Measurements from ENCODE around the gene AFTPH.

Gene AFTPH

DNA sequence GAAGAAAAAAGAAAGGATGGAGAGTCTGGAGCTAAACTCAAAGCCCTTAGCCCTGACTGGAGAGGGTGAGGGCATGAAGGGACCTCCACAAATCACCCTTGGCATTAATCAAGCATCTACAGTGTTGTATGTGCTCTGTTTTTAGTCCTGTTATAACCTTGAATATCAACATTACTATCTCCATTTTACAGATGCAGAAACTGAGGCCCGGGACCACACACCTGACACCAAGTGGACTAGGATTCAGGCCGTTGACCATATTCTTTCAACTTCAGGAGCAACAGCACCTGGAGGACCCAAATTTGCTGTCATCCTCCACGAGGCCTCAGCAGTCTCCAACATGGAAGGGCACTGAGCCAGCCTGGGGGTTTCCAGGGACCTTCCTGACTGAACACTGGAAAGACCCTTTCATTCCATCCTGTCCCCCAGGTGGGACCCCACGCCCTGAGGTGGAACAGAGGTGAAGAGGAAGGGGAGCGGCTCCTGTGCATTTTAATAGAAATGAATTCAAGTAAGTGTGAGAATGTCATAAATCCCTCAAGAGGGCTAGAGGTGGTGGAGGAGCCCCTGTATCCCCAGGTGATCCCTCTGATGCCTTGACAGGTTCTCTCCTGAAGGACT lies 88.6 kb downstream of the AFTPH start:
- no peak for DNase-seq (ENCODE audit: low spot score)

DNA sequence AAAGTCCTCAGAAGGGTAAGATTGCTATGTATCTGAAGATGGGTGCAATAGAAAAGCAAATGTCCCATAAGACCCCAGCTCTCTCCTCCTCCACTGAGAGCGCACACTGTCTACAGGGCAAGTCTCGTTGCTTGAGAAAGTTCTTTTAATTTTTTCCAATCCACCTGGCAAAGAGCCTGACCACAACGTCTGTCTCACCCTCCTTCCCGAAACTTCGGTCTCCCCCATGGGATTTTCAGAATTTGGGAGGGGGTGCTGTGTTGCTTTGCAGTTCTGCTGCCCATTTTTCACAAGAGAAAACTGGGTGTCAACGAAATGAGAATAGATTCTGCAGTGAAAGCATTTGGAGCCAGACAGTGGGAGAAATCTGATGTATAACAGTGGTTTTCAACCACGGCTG lies 89.1 kb downstream of the AFTPH start:
- DNase-seq (ENCODE audit: low spot score) = no peak

DNA sequence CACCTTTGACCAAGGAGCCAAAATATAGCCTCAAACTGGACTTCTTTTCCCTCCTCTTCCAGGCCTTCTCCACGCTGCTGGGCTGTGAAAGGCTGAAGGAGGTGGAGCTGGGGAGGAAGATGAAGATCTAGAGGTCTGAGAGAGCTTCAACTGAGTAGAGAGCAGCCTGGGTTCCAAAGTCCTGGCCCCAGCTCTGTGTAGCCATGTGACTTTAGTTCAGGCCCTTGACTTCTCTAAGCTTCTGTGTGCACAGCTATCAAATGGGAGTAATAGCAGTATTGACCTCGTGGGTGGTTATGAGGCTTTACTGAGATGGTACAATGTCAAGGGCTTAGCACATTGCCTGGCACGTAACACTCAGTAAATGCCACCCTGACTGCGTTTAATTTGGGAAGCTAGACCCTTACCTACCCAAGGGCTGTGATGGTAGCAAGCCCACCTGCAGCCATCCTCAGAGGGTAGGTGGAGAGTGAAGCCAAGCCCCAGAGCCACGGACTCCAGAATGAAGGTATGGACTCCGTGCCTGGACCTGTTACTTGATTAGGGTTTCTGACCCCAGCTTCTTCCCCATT lies 91.2 kb downstream of the AFTPH start:
- DNase-seq (ENCODE audit: low spot score) = no peak

DNA sequence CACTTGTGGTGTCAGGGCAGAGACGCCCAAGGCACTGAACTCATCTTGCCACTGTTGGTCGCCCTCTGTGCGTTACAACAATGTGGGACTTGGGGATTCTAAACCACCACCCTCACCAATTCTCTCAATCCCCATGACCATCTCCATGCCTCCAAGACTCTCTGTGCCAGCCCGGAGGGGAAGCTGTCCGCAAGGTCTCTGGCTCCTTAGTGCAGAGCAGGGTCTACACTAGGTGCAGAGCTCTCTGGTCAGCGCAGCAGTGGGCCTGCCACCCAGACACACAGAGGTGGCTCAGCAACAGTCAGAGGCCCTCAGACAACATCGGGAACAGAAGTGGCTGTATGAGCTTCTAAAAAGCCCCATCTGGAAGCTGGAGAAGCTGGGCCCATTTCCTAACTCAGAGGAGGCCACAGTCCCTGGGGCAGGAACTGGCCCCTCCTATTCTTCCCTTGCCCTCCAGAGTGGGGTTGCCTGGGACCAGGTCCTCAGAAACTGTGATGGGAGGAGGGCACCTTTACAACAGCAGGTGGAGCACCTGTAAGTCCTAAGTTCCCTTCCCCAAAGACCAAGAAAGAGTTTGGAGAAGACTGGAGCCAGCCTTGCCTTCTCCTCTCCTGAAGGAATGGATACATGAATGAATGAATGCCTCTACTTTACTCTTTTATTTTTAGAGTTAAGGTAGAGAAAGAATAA lies 91.9 kb downstream of the AFTPH start:
- DNase-seq (ENCODE audit: low spot score) = no peak

DNA sequence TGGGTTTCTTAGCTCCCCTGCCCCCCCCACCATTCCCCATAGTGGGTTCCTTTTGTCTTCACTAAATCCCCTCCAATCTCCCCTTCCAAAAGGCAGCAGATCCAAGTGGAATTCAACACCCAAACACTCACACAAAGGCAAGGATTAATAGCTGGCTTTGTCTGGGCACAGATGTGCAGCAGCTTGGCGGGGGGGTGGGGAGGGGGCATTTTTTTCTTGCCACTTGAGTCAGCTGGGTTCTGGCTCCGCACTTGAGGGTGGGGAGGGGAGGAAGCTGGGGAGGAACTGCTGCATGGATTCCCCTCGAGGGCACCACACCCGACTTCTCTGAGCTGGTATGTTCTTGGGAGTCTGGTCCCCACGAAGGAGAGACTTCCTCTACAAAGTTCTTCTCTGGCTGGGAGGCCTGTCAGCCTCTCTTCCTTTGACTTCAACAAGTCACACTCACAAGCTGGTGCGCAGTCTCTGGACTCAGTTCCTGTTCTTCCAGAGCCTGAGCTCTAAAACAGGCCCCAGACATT lies 93.6 kb downstream of the AFTPH start:
- DNase-seq (ENCODE audit: low spot score) = no peak

DNA sequence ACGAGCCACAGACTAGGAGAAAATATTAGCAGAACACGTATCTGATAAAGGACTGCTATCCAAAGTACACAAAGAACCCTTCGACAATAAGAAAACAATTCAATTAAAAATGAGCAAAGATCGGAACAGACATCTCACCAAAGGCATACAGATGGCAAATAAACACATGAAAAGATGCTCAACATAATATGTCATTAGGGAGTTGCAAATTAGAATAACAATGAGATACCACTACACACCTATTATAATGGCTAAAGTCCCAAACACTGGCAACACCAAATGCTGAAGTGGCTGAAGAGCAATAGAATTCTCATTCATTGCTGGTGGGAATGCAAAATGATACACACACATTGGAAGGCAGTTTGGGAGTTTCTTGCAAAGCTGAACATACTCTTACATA lies 96.5 kb downstream of the AFTPH start:
- DNase-seq (ENCODE audit: low spot score) = no peak

DNA sequence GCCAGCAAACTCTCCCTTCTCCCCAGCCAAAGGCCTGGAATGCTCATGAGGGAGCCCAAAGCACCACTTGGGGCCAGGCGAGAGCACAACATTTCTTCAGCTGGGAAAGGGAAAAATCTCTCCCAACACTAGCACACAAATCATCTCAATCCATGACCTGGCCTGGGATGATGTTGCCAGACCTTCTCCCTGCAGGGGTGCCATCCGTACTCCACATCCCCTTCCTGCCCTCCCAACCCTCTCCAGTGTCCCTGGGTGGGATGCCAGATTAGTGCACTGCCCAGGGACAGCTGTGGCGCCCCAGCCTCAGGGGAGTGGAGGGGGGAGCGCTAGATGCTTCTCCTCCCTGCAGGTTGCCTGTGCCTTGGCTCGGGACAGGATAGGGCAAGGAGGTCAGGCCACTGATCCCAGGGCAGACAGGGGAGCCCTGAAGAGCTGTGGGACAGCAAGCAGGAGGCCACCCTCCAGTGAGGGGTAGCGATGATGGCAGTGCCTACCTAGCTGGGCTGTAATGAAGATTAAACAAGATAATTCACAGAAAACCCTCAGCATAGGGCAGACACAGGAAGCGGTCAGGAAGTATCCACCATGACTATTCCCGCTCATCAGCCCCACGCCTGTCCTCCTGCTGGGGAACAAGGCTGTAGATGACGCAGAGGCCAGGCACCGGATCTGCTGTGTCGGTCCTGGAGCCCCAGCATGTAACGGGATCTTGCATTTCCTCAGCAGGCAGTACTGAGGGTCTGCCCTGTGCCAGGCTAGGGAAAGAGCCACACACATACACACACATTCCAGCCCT lies 98.5 kb downstream of the AFTPH start:
- peak; percentile 61 for DNase-seq (ENCODE audit: low spot score)

DNA sequence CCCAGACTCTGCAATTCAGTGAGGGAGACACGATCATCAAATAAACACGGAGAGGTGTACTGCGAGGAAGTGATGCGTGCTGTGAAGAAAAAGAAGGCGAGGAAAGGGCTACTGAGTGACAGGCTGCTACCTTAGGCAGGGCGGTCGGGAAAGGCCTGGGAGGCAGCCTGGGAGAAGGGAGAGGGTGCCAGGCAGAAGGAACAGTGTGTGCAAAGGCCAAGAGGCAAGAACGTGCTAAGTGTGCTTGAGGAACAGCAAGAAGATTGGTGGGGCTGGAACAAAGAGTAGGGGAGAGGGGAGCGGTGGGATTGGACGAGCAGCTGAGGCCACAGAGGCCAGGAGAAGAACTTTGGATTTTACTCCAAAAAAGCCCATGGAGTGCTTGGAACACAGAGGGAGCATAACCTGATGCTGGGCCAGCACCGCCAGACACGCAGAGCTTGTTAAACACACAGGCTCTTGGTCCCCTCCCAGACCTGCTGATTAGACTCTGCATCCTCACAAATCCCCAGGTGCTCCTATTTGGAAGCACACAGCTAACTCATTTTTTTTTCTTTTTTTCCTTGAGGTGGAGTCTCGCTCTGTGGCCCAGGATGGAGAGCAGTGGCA lies 99.2 kb downstream of the AFTPH start:
- no peak for DNase-seq (ENCODE audit: low spot score)

DNA sequence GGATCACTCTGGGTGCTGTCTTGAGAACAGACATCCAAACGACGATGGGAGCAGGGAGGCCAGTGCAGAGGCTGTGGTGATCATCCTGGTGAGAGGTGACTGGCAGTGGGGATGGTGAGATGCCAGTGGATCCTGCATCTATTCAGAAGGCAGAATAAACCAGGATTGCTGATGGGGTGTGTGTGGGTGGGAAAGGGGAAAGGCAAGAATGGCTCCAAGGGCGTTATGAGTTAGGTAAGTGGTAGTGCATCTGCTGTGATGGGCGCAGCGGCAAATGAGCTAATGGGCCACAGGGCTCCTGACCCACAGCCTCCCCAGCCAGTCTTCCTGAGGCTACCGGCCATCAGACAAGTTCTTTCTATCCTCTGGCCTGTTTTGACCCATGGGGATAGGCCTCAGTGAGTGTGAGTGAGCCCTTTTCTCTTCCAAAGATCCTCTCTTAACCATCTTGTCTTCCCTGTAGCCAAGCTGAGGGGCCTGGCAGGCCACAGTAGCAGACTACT lies 100.0 kb downstream of the AFTPH start:
- DNase-seq (ENCODE audit: low spot score) = no peak

DNA sequence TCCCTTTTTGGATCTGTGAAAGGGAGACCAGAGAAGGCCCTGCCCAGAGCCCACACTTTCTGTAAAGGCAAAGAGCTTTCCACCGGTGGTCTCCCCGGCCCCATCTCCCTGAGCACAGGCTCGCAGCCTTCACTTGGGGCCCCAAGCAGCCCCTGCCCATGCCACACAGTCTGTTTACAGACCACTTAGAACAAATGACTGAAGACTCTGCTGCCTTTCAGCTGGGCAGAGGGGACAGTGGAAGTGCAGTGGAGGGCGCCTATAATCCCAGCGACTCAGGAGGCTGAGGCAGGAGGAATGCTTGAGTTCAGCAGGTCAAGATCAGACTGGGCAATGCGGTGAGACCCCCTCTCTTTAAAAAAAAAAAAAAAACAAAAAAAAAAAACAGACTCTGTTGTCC lies 100.7 kb downstream of the AFTPH start:
- no peak for DNase-seq (ENCODE audit: low spot score)

DNA sequence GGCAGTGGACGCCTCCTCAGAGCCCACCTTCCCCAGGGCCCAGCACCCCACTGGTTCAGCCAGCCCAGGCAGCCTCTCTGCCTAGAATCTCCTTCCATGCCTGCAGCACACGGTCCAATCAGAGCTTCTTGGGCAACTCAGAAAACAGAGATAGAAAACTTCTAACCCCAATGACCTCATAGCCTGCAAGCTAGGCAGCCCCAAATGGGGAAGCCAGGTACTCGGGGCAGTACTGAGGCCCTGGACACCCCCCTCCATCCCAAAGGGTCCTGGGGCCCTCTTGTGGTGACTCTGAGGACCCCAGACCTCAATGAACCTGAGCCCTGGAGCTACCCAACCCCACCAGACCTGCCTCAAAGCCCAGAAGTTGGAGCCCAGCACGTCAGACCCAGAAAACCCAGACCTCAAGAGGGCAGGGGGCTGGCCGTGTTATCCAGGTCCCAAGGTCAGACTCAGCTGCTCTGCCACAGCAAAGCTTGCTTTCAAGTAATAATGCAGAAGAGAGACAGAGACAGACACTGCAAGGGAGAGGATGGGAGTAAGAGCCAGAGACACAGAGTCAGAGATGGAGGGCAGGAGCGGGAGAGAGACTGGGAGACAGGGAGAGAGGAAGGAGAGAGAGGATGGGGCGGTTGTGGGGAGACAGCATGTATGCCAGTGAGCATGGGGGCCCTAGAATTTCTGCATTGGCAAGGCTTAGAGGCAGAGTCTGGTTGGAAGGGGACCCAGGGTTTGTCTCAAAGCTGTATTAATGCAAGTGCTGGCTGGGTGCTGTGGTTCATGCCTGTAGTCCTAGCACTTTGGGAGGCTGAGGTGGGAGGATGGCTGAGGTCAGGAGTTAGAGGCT lies 101.4 kb downstream of the AFTPH start:
- no peak for DNase-seq (ENCODE audit: low spot score)

DNA sequence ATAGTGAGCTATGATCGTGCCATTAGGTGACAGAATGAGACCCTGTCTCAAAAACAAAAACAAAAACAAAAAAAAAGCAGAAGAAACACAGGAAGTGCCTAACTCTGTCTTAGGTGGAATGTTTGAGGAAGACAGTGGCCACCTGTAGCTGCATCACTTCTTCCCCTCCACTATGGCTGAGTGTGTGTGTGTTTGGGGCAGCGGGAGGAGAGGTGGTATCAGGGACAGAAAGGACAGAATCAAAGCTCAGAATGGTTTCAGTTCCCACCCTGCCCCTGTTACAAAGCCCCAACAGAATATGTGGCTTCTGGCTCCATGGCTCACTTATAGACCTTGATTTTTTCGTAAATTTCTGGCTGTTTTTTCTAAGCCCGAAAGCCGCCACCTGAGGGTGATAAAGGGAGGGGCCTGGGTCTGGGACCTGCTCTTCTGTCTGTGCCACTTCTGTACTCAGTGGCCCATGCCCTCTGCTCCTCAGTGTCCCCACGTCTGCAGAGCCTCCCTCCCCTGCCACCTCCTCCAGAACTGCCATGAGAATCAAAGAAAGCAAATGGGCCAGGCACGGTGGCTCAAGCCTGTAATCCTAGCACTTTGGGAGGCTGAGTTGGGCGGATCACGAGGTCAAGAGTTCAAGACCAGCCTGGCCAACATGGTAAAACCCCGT lies 102.2 kb downstream of the AFTPH start:
- DNase-seq (ENCODE audit: low spot score) = no peak

DNA sequence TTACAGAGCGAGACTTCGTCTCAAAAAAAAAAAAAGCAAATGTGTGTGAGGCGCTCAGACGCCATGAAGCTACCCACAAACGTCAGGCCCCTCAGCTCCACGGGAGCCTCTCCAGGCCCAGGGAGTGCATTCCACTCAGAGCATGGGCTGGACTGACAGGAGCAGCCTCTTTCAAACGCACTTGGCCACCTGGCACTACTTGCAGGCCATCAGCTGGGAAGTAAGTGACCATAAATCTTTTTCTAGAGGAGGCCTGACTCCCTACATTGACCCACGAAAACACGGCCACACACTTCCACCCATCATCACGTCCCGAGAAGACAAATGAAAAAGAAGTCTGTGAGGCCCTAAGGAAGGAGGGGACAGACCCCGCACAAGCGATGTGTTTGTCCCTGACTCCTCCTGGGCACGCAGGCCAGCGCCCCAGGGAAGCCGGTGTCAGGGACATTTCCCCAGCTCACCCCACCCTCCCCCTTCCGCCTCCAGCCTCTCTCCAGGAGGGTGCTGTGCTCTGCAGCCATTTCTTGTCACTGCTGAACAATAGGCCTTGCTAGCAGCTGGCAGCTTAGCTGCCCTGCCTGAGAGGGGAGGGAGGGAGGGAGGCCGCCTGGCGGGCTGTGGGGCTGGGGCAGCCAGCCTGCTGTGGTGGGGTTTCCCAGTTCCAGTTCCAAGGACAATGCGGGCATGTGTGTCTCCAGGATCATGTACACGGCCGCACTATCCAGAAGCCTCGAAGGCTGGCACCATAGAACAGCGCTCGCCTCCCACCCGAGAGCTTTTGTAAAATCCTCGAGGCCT lies 103.0 kb downstream of the AFTPH start:
- DNase-seq (ENCODE audit: low spot score) = no peak

DNA sequence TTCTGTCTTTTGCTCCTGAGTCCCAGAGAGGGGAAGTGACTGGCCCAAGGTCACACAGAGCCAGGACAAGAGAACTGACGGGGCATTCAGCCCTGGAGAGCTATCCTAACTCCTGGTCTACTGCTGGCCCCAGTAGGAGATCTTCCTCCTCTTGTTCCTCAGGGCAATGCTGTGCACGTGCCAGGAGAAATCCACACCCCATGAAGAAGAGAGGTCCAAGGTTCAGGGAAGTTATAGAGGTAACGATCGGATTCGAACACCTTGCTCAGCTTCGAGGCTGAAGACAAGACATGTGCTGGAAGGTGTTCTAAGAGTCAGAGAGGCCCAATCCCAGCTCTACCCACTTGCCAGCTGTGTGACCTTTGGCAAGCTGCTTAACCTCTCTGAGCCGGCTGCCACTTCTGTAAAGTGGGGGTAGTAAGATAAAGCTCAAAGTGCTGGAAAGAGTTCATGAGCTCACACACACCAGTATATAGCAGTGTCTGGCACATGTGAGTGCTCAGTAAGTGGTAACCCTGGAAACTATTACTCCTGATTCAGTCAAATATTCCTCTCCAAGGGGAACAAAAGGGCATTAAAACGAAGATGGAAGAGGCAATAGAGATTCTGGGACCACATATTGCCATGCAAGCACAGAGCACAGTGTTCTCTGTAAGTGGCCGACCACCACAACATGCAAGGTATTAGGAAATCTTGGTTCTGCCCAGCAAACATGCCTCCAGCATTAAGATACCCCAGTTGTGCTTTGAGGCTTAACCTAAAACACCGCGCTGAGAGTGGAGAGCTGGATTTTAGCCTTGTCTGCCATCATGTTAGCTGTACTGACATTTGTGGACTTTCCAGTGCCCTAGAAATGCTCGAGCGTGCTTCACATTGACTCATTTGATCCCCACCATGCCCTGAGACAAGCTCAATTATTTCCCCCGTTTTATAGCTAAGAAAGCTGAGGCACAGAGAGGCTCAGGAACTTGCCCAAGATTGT lies 104.0 kb downstream of the AFTPH start:
- no peak for DNase-seq (ENCODE audit: low spot score)

DNA sequence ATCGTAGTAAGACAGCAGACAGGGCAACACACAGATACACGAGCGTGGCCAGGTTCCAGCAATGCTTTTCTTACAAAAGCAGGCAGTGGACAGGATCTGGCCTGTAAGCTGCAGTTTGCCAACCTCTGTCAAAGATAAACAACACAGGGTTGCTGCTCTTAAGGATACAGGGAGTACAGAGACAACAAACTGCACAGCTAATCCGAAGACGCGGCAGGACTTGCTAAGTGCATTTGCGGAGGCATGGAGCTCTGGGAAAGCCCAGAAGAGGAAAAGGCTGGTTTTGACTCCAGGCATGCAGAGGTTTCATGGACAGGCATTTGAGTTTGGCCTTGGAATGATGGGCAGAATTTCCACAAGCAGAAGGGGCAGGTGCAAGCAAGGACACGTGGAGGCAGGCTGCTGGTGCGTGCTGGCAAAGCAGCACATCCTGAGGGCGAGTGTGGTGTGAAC lies 105.2 kb downstream of the AFTPH start:
- no peak for DNase-seq (ENCODE audit: low spot score)

DNA sequence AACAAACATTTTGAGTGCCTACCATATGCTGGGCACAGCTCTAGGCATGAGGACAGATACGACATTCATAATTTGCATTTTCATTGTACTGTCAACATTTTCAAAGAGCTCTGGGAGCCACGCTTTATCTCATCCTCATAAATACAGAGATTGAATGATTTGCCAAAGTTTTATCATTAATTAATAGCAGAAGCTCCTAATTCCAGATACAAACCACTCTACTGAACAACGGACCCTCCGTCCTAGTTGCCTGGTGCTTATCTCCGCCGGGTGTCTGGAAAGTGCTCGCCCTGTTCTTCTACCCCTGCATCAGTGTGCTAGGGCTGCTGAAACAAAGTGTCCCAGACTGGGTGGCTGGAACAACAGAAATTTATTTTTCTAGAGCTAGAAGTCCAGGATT lies 105.7 kb downstream of the AFTPH start:
- no peak for DNase-seq (ENCODE audit: low spot score)

DNA sequence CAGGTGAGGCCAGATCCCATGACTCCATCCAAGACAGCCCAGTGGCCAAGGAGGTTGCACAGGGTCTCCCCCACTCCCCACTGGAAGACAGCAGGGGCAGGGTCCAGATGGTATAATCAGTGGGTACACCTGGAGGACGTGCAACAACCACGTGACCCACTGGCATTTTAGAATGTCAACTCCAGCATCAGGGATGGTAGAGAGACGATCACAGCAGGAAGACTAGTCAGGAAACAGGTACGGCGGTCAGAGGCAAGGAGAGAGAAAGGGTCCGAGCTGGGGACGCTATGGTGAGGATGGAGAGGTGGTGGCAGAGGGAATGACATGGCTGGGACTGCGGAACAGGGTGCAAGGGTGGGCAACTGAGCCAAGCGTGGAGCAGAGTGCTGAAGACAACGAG lies 106.6 kb downstream of the AFTPH start:
- no peak for DNase-seq (ENCODE audit: low spot score)

DNA sequence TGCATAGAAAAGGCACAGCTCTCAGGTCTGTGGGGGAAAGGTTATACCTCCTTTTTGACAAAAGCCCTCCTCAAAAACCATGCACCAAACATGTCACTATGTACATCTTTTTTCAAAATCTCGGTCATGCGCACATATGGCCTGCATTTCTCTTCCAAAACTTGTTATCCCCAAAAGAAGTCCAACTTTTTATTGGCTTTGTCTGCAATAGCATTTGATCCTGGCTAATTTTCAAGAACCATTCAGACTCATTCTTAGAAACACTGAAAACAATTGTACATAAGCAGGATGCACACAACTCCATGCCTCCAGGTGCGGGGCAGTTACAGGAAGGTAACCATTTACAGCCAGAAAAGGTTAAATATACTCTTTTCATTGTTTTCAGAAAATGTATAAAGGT lies 107.6 kb downstream of the AFTPH start:
- no peak for DNase-seq (ENCODE audit: low spot score)

Data from cerebellar cortex (tissue), 1 donor.